KOPT-K1 (cell line): ENCODE data around the gene RDH14.

Source experiments
- H3K27ac ChIP-seq: fragments of 200-600 bp; sonication (generic); 2 replicates; pipeline ENCODE4 v1.5.1; 2016; ENCODE audit warnings: antibody characterized with exemption, mild to moderate bottlenecking, low read depth, low read length; ENCODE audit not compliant: poor library complexity, severe bottlenecking
- H3K36me3 ChIP-seq: fragments of 200-600 bp; sonication (generic); 2 replicates; pipeline ENCODE4 v1.5.1; 2017; ENCODE audit warnings: antibody characterized with exemption, mild to moderate bottlenecking, low read length, moderate library complexity; ENCODE audit not compliant: insufficient read depth
- H3K9me3 ChIP-seq: fragments of 200-600 bp; sonication (generic); 2 replicates; pipeline ENCODE4 v1.5.1; 2017; ENCODE audit warnings: antibody characterized with exemption, low read length, mild to moderate bottlenecking; ENCODE audit not compliant: insufficient read depth, poor library complexity, severe bottlenecking

Gene RDH14, protein sequence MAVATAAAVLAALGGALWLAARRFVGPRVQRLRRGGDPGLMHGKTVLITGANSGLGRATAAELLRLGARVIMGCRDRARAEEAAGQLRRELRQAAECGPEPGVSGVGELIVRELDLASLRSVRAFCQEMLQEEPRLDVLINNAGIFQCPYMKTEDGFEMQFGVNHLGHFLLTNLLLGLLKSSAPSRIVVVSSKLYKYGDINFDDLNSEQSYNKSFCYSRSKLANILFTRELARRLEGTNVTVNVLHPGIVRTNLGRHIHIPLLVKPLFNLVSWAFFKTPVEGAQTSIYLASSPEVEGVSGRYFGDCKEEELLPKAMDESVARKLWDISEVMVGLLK

DNA sequence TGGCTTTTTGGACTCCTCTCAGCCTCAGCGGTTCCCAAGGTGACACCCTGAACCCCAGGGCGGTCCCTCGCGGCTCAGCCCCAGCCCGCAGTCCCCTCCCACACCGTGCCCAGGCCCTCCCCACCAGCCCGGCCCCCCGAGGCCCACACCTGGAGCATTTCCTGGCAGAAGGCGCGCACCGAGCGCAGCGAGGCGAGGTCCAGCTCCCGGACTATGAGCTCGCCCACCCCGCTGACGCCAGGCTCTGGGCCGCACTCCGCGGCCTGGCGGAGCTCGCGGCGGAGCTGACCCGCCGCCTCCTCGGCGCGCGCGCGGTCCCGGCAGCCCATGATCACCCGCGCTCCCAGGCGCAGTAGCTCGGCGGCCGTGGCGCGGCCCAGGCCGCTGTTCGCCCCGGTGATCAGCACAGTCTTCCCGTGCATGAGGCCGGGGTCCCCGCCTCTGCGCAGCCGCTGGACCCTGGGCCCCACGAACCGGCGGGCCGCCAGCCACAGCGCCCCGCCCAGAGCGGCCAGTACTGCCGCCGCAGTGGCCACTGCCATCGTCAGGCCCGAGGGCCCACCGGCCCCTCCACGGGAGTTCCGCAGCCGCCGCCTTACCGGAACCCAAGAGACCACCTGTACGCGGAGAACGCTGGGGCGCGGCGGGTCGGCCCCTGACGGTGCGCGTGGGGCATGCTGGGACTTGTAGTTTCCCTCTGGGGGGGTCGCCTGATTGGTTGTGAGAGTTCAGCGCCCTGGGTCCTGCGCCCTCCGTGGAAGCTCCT is at the start of gene RDH14:
TSS of gene RDH14 (minus strand) at position 623 of the 766 bp plus-strand sequence. CDS start at position 542, 81 bp downstream.
- H3K27ac ChIP-seq, result peak within 1 kb of the TSS; percentile 88
- peaks cover 6% of the 10 kb centered on the region for H3K36me3 ChIP-seq
- H3K9me3 ChIP-seq, result peaks cover 14% of the 10 kb centered on the region

DNA sequence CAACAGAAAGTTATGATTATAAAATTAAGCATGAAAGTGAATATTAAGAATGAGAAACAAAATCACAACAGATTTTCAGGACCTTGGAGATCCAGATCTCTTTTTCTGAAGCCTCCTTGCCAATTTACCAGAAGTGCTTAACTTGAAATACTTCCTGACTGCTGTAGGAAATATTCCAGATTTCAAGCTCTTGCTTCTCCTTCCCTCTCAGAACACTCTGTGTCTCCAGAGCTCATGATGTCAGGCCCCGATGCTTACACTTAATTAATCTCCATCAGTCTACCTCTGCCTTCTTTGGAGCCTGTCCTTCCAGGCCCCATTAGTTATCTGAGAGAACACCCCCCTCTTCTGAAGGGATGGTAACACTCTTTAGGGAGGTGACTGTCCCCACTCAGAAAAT is 49.6 kb upstream of the RDH14 start:
- H3K9me3 ChIP-seq, result no peaks in the 10 kb centered on the region
- H3K36me3 ChIP-seq, result no peaks in the 10 kb centered on the region
- H3K27ac ChIP-seq, result no peak overlapping the region

DNA sequence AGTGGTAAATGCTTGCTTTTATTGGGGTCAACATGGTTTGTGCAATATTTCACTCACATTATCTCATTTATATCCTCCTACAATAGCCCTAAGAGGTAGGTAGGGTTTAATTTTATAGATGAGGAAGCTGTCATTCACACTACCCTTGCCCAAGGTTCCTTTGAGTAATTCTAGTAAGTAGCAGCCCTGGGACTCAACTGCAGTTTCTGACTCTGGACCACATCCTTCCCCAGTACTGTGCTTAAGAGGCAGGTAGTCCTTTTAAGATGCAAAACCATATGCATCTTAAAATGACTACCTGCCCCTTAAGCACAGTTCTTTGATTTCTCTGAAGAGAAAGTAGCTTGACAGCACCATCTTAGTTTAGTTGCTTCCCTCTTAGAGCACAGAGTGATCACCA is 44.7 kb upstream of the RDH14 start:
- H3K36me3 ChIP-seq, result no peaks in the 10 kb centered on the region
- H3K9me3 ChIP-seq, result no peaks in the 10 kb centered on the region
- no peak overlapping the region for H3K27ac ChIP-seq

DNA sequence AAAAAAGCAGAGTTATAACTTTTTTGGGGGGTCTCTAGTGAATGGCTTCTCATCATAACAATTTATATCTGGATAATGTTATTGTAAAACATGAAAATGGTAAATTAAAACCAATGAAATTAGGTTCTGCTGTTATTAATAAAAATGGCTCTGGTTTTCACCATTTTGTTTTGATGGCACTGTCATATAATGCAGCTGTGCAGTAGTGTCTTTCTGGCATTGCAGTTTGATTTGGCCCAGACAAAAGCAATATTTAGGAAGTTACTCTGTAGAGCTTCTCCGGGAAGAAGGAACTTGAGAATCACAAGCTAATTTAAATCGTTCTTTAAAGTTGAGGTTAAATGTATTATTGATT is 44.1 kb upstream of the RDH14 start:
- H3K27ac ChIP-seq, result no peak overlapping the region
- H3K9me3 ChIP-seq, result no peaks in the 10 kb centered on the region
- no peaks in the 10 kb centered on the region for H3K36me3 ChIP-seq

DNA sequence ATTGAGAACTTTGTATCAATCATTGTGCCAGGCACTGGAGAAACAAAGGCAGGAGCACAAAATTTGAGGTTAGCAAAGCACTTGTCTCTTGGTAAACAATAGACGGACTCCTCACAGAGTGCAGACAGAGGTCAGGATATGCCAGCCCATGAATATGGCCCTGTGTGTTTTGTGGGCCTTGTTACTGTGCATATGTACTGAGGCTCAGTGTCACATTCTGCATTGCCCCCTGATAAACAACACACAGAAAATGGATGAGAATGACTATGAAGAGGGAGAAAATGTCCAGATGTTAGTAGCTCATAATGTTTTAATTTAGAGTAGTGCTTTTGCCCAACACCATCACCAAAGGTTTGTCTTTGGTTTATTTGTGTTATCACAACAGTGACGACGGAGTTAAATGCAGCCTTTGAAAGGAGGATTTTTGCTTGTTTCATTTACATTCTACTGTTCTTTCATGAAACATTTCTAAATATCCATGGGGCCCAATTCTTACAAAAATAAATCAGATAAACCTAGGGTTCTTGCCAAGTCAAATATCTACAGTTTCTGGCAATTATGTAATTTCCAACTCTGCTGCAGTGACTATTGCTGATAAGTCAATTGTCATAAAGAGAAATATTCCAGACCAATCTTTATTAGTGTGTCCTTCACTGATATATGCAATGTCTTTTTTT is 43.5 kb upstream of the RDH14 start:
- no peaks in the 10 kb centered on the region for H3K36me3 ChIP-seq
- no peaks in the 10 kb centered on the region for H3K9me3 ChIP-seq
- H3K27ac ChIP-seq, result no peak overlapping the region

DNA sequence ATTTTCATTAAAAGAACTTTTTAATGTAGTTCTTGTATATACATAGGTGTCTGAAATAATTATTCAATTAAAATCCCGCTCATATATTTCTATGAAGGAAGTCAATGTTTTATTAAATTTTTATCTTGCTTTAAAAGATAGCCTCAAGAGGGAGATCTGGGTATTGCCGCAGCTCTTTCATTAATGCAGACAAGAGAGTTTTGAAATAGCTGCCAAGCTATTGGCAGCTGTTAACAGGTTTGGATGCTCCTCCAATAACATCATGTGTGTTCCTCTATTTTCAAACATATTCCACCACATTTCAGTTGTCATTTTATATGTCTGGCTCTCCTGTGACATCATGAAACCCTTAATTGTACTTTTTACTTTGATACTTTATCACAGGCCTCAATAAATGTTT is 41.8 kb upstream of the RDH14 start:
- Histone ChIP-seq H3K27ac (no peak overlapping the region), H3K36me3 (no peaks in the 10 kb centered on the region), H3K9me3 (no peaks in the 10 kb centered on the region)

DNA sequence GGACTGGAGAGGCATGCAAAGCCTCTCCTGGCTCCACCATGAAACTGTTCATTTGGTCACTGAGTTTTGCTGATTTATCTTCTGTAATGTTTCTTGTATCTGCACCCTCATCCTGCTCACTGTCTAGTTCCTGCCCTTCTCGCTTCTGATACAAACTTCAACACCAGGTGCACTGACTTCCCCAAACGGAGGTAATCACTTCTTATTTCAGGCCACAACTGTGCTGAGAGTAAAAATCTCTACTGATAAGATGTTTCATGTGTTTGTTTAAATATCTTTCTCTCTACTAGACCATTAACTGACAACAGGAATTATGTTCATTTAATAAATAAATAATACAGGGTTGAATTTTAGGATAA is 39.8 kb upstream of the RDH14 start:
- H3K36me3 ChIP-seq, result no peaks in the 10 kb centered on the region
- no peaks in the 10 kb centered on the region for H3K9me3 ChIP-seq
- H3K27ac ChIP-seq, result no peak overlapping the region

DNA sequence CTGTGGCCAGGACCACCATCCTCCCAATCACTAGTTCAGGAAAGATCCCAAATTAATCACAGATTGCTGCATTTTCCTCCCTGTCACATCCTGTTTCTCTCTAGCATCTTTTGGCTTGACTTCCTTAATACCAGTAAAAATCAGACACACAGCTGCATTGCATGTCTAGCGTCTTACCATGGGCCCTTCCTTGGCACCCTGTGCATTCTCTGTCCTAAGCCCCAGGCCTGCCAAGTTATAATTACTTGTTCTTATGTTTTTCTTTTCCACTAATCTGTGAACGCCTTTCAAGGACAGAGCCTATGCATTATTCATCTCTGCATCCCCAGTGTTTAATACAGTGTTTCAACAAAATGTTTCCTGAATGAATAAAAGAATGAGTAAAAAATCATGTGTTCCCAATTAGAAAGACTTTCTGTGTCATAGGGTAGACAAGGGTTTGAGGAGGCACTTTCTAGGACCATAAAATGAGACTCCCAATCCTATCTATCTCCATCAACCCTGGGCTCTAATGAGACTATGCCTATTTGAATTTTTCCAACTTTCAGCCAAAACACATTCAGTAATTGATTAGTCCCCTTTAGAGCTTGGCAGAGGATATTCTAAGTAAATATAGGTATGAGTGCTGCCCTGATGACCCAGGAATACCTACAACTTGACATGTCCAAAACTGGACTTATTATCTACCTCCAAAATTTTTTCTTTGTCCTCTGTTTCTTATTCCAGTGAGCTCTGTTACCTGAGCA is 39.2 kb upstream of the RDH14 start:
- no peak overlapping the region for H3K27ac ChIP-seq
- no peaks in the 10 kb centered on the region for H3K36me3 ChIP-seq
- H3K9me3 ChIP-seq, result no peaks in the 10 kb centered on the region

DNA sequence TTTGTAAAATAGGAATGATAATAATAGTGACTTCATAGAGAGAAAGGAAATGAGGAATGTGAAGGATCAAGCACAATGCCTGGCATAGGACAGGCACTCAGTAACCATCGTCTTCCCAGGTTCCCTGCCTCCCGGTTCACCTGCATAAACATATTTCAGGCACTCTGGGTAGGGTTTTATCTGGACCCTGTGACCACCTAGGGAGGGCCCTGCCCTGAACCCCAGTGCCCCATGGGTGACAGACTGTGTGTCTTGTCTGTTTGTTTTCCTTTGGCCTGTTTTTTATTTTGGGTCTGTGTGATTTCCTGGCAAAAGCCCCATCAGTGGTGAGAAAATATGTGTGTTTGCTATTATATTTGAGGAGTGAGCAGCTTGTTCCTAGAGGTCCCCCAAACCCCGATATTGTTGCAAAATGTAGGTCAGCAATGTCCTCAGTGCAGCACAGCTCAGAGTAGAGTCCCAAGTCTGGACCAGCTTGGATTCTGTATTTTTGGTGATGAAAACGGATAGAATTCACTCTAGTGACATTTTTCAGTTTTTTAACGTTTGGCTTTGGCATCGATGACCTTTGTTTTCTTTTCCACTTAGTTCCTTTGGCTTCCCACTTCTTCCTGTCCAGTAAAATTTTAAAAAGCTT is 38.5 kb upstream of the RDH14 start:
- Histone ChIP-seq H3K36me3 (no peaks in the 10 kb centered on the region), H3K27ac (no peak overlapping the region), H3K9me3 (no peaks in the 10 kb centered on the region)

DNA sequence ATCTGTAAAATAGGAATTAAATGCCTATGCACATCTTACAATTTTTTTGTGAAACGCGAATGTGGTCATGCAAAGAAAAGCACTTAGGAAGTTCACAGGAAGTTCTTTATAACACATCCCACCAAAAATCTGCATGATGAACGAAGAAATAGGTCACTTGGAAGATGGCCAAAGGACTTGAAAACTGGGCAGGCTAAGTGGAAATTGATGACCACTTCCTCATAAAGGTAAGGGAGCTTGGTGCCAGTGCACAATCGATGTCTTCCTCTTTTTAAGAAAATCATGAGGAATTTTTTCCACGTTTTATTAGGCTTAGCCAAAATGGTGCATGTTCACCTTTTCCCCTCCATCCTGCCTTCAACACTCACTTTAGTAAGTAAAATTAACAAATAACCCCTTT is 37.2 kb upstream of the RDH14 start:
- Histone ChIP-seq H3K27ac (no peak overlapping the region), H3K36me3 (no peaks in the 10 kb centered on the region), H3K9me3 (no peaks in the 10 kb centered on the region)

DNA sequence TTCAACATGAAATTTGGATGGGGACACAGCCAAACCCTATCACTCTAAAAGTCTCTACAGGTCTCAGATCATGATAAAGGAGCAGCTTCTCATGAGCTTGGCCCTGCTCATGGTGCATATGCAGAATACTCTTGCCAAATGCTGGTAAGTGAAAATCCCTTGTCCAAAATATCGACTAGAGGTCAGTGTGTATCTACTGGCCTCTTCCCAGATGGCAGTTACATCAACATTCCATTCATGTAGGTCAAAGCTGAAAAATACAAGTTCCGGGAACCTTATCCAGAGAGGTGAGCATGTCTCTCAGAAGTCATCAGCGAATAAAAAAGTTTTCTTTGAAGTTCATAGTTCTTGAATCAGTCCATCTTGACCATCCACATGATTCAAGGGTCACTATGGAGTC is 36.5 kb upstream of the RDH14 start:
- no peaks in the 10 kb centered on the region for H3K9me3 ChIP-seq
- no peaks in the 10 kb centered on the region for H3K36me3 ChIP-seq
- no peak overlapping the region for H3K27ac ChIP-seq

DNA sequence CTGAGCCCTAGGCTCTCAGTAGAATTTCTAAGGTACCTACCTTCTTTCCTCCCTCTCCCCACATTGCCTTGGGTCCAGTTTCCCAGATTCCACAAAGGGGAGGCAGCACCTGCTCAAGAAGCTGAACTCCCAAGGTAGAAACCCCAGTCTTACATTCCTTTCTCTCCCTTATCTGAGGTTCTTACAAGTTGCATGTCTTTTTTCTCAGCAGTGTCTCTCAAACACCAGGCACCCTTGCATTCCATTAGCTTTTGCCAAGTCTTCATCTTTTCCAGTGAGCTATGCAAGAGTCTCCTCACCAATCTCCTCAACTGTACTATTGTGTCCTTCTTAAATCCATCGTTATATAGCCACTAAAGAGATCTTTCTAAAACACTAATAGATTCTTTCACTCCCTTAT is 33.0 kb upstream of the RDH14 start:
- Histone ChIP-seq H3K27ac (no peak overlapping the region), H3K9me3 (no peaks in the 10 kb centered on the region), H3K36me3 (no peaks in the 10 kb centered on the region)

DNA sequence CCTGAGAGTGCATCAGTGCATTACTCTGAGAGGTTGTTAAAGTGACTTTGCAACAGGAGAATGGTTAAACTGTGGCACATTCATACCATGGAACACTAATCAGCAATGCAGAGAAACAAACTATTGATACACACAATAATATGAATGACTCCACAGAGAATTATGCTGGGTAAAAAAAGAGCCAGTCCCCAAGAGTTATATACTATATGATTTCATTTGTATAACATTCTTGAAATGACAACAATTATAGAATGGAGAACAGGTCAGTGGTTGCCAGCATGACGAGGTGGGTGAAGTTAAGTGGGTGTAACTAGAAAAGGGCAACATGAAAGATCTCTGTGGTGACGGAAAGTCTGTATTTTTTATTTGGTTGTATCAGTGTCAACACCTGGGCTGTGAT is 31.9 kb upstream of the RDH14 start:
- Histone ChIP-seq H3K27ac (no peak overlapping the region), H3K36me3 (no peaks in the 10 kb centered on the region), H3K9me3 (no peaks in the 10 kb centered on the region)

DNA sequence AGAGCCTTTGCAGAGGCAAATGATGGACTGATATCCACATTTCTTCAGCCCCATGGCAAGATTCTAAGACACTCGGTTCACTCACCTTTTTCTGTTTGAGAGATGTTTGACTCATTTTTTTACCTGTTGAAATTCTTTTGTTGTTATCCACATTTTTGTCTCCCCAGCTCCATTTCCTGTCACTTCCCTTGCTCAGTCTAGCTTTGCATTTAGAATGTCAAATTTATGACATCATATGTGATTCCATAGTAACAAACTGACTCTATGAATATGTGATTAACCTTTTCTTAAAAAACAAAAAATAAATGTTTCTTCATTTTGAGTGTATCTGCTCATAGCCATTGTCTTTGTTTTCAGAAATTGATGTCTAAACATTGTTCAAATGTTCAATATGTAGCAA is 28.9 kb upstream of the RDH14 start, which contains the start of gene NT5C1B:
TSS of gene NT5C1B (minus strand) at position 216 of the 400 bp plus-strand sequence. CDS start at position 115, 101 bp downstream.
- no peaks in the 10 kb centered on the region for H3K9me3 ChIP-seq
- no peak within 1 kb of the TSS for H3K27ac ChIP-seq
- no peaks in the 10 kb centered on the region for H3K36me3 ChIP-seq
